HS-27A (cell line): ENCODE measurements around the gene CALR3.
"Not testable (repeated sequence)": the region's sequence is repeated elsewhere in the genome, so short reads cannot be mapped to it uniquely, and the experiment has no call there.

Experiments
- DNase-seq: peaks from one replicate; pipeline ENCODE4 v3.0.0-alpha.2; 2012; ENCODE audit warnings: low read depth, missing footprints

Gene CALR3

GRCh38 chr19:16457954-16458331 is 38.0 kb downstream of the CALR3 start:
- DNase-seq, result no peak

GRCh38 chr19:16457195-16457953 is 38.6 kb downstream of the CALR3 start:
- DNase-seq, result no peak

DNA sequence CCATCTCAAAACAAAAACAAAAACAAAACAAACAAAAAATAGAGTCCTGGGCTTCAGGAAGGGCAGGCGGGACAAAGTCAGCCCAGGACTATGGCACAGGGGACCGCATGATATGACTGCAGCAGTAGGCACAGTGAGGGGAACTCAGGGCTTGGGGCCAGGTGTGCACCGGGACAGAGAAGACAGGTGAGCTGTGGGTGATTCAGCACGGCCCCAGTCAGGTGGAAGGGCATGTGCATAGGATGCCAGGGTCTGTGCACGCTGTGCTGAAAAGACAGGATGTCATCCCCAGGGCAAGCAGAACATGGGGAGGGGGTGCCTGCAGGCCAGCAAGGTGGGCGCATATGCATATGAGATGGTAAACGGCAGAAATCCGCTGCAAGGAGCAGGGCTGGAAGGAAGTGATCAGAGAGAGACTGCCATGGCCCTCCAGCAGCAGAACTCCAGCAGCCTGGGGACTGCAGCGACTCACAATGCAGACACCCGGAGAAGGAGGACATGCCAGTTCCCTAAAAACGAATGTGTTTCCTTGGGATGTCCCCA is 39.2 kb downstream of the CALR3 start:
- DNase-seq, result no peak

DNA sequence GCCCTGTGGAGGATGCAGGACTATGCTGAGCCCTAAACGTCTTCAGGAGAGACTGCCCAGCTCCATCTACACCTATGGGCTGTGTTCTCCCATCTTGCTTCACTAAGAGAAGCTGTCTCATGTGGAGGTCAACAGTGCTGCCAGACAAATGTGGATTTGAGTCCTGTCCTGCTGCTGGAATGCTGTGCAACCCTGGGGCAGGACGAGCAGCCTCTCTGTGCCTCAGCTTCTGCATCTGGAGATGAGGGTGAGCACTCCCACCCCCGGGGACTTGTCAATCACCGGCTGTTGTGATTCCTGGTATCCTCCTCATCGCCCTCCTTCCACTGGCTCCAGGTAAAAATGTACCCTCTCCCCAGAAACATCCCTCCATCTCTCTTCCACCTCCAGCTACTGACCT is 40.5 kb downstream of the CALR3 start:
- no peak for DNase-seq

DNA sequence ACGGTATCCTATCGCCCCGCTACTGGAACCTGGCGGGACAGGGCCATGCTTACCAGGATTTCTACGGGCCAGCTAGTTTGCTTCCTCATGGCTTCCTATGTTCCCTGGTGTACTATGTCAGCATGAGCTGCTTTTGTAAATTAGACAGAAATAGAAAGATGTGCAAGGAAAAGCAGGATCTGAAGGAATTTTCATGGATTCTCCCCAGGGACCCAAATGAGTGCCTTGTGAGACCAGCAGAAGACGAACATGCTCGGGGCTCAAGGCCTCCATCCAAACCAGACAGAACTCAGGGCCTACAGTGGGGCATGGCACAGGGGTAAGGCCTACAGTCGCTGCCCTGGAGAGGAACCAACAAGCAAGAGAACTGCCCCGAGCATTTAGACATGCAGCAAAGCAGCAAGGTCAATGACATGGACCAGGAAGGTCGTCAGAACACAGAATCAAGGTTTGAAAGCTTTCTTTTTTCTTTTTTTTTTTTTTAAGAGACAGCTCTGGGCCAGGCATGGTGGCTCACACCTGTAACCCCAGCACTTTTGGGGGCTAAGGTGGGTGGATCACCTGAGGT is 41.5 kb downstream of the CALR3 start:
- DNase-seq, result no peak

DNA sequence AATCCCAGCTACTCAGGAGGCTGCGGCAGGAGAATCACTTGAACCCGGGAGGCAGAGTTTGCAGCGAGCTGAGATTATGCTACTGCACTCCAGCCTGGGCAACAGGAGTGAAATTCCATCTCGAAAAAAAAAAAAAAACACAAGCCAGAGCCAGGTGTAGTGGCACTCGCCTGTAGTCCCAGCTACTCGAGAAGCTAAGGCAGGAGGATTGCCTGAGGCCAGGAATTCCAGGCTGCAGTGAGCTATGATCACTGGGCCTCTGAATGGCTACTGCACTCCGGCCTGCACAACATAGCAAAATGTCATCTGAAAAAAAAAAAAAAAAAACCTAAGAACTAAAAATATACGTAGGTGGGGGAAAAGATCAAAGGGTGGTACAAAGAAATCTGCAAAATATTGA is 43.6 kb downstream of the CALR3 start:
- DNase-seq, result no peak

GRCh38 chr19:16449330-16449961 is 46.5 kb downstream of the CALR3 start:
- DNase-seq, result no peak

GRCh38 chr19:16448872-16449271 is 47.1 kb downstream of the CALR3 start:
- not testable (repeated sequence) for DNase-seq

DNA sequence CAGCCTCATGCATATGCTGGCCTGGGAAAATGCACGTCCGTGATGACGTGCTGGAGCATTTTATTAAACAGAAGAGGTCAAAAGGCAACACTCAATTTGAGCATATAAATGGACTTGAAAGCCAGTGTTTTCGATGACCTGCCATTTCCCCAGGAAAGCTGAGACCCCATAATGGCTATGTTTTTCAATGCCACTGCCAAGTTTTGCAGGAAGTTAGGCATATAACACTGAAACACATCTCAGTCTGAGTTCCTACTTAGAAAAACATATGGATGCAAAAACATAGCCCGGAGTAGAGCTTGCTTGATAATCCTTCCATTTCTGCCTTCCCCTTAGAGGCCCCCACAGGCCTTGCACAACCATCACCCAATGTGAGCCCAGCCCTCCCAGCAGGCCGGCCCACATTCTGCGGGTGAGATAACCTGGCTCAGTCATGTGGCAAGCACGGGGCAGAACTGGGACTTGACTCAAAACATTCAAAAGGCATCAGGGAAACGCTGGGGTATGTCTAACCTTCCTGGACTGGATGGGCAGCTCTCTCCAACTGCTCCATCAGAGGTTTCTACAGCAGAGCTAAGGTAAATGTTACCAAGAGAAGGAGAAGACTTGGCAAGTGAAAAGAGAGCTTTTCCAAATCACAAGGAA is 49.1 kb downstream of the CALR3 start:
- peak; percentile 42 for DNase-seq

DNA sequence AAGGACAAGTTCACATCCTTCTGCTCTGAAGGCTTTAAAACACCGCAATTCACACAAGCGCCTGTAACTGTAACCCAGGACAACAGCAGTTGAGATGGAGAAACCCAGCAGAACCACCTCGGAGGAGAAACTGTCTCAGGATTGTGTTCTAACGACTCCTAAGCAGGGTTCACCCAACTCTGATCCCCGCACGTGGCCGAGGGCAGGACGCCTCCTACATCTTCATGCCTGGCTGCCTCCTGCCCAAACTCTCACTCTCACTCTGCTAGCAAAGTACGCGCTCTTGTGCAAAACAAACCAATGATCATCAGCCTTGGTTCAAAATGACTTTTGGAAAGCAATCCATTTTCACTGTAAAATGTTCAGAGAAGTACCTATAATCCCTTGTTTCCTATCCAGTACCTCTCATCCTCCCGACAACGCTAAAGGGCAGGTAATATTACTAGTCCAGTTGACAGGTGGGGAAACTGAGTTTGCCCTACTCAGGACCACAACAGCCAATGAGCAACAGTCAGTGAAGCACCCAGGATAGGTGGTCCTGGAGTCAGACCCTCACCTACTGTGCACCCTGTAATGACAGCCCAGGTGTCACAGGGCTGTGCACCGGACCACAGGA is 49.8 kb downstream of the CALR3 start:
- DNase-seq, result no peak

- no peak for DNase-seq
These were observed 50.5 kb downstream of the CALR3 start for GRCh38 chr19:16445238-16446107.

GRCh38 chr19:16444269-16444600 is 51.7 kb downstream of the CALR3 start:
- no peak for DNase-seq

DNA sequence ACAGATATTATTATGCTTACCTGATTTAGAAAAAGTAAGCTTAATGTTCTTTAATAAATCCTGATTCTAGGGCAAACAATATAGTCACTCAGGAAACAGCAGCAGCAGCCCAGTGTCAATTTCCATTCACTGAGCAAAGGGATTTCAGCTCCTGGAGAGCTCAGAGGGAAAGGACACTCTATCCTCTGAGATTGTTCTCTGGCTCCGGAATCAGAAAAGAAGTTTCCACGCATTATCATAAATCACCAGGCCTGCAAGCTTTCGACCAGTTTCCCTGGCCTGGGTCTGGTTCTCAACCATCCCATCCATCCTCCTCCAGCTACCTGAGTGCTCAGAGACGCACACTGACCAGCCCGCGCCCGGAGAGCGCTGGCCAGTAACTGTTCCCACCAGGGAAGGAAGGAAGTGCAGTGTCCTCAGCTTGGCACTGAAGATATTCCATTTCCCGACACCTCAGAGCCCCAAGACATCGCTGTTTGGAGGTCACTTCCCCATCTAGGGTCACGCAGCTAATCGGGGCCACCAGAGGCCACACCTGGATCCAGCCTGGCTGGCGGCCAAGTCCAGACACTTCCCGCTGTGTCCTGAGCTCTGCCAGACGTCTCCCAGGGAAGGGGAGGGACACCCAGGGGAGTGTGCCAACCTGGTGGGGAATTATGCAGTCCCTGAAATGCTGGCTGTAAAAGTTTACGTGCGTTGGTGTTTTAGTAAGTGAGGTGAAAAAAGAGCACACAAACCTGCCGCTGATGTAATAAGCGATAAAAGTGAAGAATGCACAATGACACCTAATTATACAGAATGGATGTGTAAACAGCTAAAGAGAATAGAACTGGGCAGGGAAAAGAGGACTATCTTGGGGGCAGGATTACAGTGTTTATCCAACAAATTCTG is 53.3 kb downstream of the CALR3 start:
- no peak for DNase-seq

GRCh38 chr19:16441661-16442162 is 54.3 kb downstream of the CALR3 start:
- DNase-seq, result no peak

DNA sequence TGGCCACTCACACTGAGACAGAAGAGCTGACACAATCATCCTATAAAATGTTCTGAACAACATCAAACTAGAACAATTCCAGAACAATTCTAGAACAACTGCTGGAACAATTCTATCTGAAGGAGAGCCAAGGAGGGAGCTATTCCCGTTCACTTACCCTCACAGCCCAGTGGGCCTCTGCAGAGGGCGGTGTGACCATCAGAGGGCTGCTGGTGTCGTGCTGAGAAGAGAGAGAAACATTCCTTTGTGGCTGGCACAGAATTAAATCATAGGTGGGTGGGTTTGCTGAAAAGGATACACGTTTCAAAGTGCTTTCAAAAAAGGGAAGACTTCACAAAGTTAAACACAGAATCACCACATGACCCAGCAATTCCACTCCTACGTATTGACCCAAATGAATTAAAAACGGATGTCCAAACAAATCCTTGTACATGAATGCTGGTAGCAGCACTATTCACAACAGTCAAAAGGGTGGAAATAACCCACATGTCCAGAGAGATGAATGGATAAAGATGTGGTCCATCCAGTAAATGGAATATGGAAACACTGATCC is 59.1 kb downstream of the CALR3 start:
- DNase-seq, result no peak

- DNase-seq, result no peak
These were observed 59.8 kb downstream of the CALR3 start for GRCh38 chr19:16435999-16436650.

DNA sequence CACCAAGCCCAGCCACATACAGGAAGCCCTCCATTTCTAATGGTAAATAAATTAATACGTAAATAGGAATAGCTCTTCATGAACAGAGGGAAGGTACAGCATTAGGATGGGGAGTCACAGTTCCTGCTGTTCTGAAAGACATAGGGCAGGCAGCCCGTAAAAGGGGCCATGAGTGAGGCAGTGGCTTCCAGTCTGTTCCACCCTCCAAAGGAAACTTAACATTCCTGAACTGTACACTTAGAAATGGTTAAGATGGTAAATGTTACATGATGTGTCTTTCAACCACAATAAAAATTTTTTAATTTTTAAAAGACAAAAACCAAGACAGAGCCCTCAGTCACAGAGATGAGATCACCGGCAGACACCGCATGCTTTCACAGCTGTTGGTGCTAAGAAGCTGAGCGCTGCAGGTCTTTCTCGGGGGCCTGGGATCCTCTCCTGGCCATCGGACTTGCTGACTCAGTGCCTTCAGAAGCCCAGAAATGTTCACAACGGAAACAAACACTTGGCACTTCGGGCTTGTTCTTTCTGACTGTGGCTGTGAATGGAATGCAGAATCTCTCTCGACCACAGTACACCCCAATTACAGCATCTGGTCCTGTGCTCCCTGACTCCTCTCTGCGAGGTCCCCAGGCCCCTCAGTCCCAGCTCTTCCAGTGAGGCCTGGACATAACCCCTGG is 60.6 kb downstream of the CALR3 start:
- DNase-seq, result peak; percentile 88

DNA sequence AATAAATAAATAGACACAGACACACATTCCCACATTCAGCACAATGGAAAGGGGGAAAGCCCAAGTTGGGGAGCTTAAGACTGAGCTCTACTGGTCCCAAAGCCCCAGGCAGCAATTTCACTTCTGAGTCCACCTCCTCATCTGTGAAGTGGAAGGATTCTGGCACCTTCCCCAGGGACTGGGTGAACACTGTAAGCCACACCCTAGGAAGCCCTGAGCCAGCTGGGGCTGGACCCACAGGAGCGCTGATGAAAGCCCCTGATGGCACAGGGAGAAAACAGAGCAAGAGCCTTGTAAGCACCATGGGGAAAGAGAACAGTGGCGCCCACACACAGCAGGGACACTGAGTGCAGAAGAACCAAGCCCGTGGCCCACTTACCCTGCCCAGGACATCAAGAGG is 62.0 kb downstream of the CALR3 start:
- DNase-seq, result no peak

GRCh38 chr19:16429759-16430091 is 66.2 kb downstream of the CALR3 start:
- DNase-seq, result no peak
